Chondrocyte (in vitro differentiated cells): Measurements from ENCODE around the gene MAN2B1. TPM values are rescaled to one million over a fixed set of nuclear protein-coding genes. Genes with fewer than 3 reads are reported as not detected.
A peak's percentile ranks its signal among the peaks of the same experiment; 100 is the strongest.

Experiments
- DNase-seq: peaks from one replicate; pipeline ENCODE4 v3.0.0; 2021; ENCODE audit warnings: mixed read lengths, low spot score
- H3K27ac Mint-ChIP-seq: one replicate; pipeline ENCODE4 v1.8.0; 2021; ENCODE audit warnings: mild to moderate bottlenecking, moderate library complexity, mixed read lengths; ENCODE audit not compliant: unreplicated experiment
- H3K27me3 Mint-ChIP-seq: 2 replicates; pipeline ENCODE4 v1.8.0; 2021; ENCODE audit warnings: low read depth, mixed read lengths
- H3K36me3 Mint-ChIP-seq: 2 replicates; pipeline ENCODE4 v1.8.0; 2021; ENCODE audit warnings: low read depth, mixed read lengths
- H3K4me1 Mint-ChIP-seq: 2 replicates; pipeline ENCODE4 v1.8.0; 2021; ENCODE audit warnings: low read depth, mild to moderate bottlenecking, mixed read lengths
- H3K4me3 Mint-ChIP-seq: one replicate; pipeline ENCODE4 v1.8.0; 2021; ENCODE audit warnings: mild to moderate bottlenecking, moderate library complexity, mixed read lengths; ENCODE audit not compliant: unreplicated experiment
- H3K9me3 Mint-ChIP-seq: 2 replicates; pipeline ENCODE4 v1.8.0; 2021; ENCODE audit warnings: low read depth, mixed read lengths
- CTCF ChIP-seq: fragments of 200-600 bp; sonication (generic); IDR thresholded peaks from 2 replicates; pipeline ENCODE4 v1.5.0; 2021; ENCODE audit warnings: antibody characterized with exemption, mild to moderate bottlenecking, moderate library complexity
- total RNA-seq: library from RNA; stranded (reverse); gene quantifications from 3 replicates; pipeline ENCODE4 v1.2.1, GENCODE V29; 2021

The MAN2B1 gene
- total RNA-seq, 1 donor from 2014 or later: 104 TPM

GRCh38 chr19:12711187-12711586 lies 44.6 kb upstream of the MAN2B1 start:
- peaks cover 29% of the 10 kb centered on the region for H3K36me3 Mint-ChIP-seq
- no peaks in the 10 kb centered on the region for H3K9me3 Mint-ChIP-seq
- no peak overlapping the region for H3K4me3 Mint-ChIP-seq
- no peak for TF ChIP-seq CTCF
- DNase-seq: no peak
- no peak overlapping the region for H3K27ac Mint-ChIP-seq
- no peaks in the 10 kb centered on the region for H3K4me1 Mint-ChIP-seq
- no peaks in the 10 kb centered on the region for H3K27me3 Mint-ChIP-seq

GRCh38 chr19:12708641-12709040 lies 42.1 kb upstream of the MAN2B1 start:
- Mint-ChIP-seq H3K27me3 (no peaks in the 10 kb centered on the region), H3K4me3 (no peak overlapping the region), H3K36me3 (peaks cover 38% of the 10 kb centered on the region), H3K4me1 (no peaks in the 10 kb centered on the region), H3K27ac (no peak overlapping the region), H3K9me3 (no peaks in the 10 kb centered on the region)
- no peak for DNase-seq
- no peak for TF ChIP-seq CTCF

- H3K4me1 Mint-ChIP-seq: no peaks in the 10 kb centered on the region
- H3K27ac Mint-ChIP-seq: no peak overlapping the region
- peaks cover 38% of the 10 kb centered on the region for H3K36me3 Mint-ChIP-seq
- DNase-seq: no peak
- TF ChIP-seq CTCF: no peak
- no peak overlapping the region for H3K4me3 Mint-ChIP-seq
- no peaks in the 10 kb centered on the region for H3K9me3 Mint-ChIP-seq
- no peaks in the 10 kb centered on the region for H3K27me3 Mint-ChIP-seq
Measured at GRCh38 chr19:12706332-12706718, 39.8 kb upstream of the MAN2B1 start.

- peaks cover 39% of the 10 kb centered on the region for H3K36me3 Mint-ChIP-seq
- TF ChIP-seq CTCF: no peak
- no peak overlapping the region for H3K27ac Mint-ChIP-seq
- H3K4me1 Mint-ChIP-seq: no peaks in the 10 kb centered on the region
- H3K27me3 Mint-ChIP-seq: no peaks in the 10 kb centered on the region
- peak; percentile 93 for DNase-seq
- H3K4me3 Mint-ChIP-seq: no peak overlapping the region
- no peaks in the 10 kb centered on the region for H3K9me3 Mint-ChIP-seq
Measured at GRCh38 chr19:12705654-12706331, 39.3 kb upstream of the MAN2B1 start.

- Mint-ChIP-seq H3K4me3 (no peak overlapping the region), H3K27ac (no peak overlapping the region), H3K27me3 (no peaks in the 10 kb centered on the region), H3K9me3 (no peaks in the 10 kb centered on the region), H3K4me1 (no peaks in the 10 kb centered on the region), H3K36me3 (peaks cover 35% of the 10 kb centered on the region)
- no peak for TF ChIP-seq CTCF
- no peak for DNase-seq
Measured at GRCh38 chr19:12705169-12705568, 38.6 kb upstream of the MAN2B1 start.
